Kidney glomerular epithelial cell (primary cell): ENCODE data around the gene DGKB.

Source experiments
- DNase-seq: peaks from one replicate; lab custom pipeline; 2025; lab: John Stamatoyannopoulos, UW

The DGKB gene

DNA sequence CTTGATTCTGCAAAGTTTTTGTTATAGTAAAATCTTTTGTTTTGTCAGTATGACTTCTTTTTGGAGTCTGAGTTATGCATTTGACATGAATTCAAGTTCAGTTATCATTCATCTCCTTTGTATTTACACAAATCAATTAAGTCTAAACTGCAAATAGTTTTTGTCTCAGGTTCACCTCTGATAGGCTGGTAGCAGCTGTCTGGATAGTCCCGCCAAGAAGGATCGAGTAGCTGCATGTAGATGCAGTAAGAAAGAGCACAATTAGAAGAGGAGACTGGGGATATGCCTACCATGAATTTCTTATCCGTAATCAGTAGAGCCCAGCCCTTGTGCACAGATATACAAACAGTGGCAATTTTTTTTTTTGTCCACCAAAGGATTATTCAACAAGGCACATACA lies 520.6 kb downstream of the DGKB start:
- DNase-seq = no peak

DNA sequence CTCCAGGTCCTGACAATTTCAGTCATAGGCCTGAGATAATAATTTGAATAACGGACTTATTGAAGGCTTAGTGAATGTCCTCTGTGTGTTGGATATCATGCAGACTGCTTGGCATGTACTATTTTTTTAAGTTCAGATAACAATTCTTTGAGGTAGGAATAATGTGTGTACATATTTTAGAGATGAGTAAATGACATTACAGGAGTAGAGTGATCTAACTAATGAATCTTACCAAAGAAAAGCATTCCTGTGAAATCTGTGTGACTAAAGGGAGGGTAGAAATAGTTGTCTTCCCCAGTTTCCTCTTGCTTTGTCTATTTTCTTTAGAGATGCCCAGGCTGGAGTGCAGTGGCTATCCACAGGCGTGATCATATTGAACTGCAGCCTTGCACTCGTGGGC lies 521.2 kb downstream of the DGKB start:
- DNase-seq = peak; percentile 79

DNA sequence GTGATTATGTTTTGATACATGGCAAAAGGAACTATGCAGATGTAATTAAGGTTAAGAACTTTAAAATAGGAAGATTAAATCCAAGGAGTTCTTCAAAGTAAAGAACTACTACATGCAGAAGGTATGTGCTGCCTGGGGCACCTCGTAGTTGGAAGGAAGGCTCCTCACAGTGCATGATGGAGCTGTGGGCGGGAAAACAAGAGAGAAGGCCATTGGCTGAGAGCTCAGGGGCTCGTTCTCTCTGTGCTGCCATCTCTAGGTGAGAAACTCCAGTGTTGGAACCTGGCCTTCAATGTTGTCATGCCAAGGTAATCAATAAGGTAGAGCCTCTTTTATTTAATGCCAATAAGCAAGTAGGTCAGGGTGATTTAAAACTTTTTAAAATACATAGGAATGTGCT lies 521.7 kb downstream of the DGKB start:
- DNase-seq = no peak

DNA sequence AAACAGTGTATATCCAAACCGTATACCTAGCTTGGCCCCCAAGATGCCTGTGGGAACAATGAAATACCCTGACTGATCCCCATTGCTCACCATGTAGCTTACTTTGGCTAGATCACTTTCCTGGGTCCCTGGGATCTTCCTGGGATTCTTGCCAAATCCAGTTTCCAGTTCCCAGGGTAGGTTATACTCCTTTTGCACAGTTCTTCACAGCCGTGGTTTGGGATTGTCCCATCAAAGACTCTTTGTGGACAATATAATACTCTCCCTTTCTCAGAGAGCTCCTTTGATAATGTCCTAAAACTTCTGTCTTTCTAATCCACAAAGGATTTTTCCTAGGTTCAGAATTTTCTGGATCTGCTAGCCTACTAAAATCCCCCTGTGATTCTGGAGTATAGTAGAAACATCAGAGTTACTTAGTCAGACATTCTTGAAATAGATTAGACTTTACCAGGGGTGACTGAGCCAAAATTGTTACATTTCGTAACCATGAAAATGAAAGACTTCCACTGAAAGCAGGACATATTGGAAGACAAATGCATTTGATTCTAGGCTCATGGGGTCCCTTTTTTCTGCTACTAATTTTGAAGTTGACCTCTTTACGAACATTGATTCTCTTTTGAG lies 524.8 kb downstream of the DGKB start:
- DNase-seq = peak; percentile 7

DNA sequence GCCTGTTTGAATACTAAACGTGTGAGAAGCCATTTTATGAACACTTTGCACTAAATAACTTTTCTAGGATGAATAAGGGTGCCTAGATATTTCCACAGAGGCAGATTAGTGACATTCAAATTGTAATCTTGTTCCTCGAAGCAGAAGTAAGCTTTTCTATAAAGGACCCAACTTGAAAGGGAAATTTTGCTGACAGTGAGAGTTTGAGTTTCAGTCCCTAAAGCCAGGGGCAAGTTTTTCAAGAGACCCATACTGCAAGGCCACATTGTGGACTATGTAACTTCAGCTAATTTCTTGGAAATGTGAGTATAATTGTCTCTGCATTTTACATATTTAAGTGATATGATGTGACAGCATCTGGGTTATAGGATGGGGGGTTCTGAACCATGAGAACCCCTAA lies 525.8 kb downstream of the DGKB start:
- DNase-seq = no peak

DNA sequence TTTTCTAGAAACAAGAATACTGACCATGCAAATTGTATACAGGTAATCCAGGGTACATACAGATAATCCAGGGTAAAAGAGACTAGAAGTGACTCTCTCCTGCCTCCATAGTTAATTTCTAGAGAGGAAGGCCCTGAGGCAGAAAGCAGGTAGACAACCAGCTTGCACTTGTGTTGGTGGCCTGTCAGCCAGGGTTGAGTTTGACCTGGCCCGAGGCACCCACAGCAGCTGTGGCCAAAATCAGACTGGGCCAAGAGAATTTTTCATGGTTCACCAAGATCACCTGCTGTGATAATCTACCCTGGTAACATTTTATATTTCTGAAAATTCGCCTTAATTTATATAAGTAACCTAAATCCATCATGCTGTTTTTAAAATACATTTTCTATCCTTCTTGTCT lies 526.6 kb downstream of the DGKB start:
- no peak for DNase-seq

DNA sequence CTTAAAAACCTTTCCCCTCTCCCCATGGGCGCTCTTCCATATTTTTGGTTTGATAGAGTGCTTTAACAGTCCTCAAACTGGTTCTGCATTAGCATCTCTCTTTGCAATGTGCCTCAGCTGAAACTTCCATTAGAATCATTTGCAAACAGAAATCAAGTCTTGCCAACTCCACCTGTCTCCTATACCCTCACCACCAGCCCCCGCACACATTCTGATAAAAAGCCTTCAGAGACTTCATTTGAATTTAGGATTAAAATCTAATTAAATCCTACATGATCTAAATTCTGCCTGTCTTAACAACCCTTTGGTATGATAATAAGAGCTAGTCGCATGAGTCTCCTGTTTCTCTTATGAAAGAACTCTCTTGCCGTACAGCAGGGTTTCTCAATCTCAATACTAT lies 528.2 kb downstream of the DGKB start:
- DNase-seq = no peak

DNA sequence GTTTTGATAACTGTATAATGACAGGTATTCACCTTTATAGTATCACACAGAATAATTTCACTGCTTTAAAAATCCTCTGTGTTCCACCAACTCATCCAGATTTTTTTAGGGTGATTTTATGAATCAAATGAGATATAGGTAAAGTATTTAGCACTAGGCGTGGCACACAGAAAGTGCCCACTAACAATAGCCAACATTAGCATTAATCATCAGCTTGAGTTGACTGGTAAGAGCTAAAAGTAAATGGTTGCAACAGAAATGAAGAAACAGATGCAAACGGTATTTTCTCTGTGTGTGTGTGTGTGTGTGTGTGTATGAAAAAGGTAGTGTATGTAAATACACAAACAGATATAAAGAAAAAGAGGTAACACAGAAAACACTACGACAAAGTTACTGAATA lies 534.3 kb downstream of the DGKB start:
- no peak for DNase-seq

DNA sequence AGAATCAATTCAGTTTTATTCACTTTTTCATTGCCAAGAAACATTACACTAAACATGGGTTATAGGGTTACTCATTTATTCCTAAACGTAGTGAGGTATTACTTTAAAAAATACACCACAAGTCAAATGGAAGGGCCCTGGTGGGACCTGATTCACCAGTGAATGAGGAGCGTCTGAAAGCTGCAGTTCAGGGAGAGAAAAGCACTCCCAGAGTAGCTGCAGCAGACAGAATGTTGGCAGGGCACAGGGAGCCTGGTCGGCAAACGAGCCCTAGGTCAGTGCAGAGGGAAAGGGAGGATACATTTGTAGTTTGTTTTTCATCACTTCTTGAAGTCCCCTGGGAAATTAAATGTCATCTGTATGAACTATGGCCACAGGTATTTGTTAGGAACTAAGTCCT lies 551.4 kb downstream of the DGKB start:
- no peak for DNase-seq

DNA sequence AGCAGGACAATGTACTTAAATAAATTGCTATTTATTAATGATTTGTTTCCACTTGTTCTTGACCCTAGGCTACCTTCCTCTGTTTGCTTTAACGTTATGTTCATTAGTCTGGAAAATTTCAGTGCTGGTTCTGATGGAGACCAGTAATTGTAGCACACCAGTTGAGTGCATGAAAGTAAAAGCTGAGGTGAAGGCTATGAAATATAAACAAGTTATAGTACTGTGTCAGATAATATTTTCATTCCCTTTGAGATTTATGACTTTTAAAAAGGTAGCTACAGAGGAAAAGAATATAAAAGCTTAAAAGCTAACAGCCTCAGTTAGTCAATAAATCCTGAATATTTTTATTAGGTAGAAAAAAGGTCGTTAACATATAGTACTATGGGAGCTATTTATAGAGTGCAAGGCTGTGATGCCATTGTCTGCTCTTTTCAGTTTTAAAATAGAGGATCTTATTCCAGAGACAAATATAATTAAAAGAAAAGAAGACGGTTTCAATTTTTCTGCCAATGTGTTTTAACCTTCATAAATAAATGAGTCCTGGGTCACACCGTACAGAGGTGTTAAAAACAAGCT lies 561.3 kb downstream of the DGKB start:
- no peak for DNase-seq

DNA sequence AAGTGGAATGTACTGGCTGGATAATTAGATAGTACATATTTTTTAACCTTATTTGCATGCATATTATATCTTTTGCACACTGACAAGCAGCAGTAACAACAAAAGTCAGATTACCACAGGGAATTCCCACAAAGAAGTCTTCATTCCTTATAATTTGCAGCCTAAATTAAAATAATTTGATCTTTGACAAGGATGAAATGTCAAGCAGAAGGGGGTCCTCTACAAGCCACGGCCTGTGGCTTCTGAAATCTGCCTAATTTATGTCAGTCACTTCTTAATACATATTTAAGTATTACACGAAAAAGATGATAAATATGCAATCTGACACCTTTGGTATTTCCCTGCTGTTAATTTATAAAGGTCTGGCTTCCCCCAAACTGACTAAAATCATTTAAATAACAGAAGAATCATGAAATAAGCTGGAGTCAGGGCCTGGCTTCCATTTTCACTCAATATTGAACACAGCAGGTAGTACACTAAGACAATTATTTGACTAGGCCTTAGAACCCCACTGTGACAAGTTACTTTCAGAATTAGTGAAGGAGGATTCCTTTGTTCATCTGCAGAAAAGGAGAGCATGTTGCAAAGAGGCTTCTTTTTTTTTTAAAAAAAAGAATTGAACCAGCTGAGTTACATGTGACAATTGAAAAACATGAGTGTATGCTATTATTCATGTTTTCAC lies 562.0 kb downstream of the DGKB start:
- DNase-seq = no peak

DNA sequence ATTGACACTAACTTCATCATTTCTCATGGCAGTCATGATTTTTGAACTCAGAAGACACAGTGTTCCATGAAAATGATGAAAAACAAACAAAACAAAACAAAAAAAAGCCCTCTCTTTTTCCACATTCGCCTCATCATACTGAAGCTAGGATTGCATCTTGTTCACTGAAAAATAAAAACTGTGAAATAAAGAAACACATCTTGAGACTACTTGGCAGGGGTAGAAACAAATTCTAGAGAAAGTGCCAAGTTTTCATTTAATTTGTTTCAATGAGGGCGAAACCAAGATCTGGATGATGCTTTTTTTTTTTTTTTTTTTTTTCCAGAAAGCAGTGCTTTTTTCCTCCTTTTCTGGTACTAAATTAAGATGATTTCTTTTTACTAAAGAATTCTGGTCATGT lies 562.7 kb downstream of the DGKB start:
- no peak for DNase-seq

DNA sequence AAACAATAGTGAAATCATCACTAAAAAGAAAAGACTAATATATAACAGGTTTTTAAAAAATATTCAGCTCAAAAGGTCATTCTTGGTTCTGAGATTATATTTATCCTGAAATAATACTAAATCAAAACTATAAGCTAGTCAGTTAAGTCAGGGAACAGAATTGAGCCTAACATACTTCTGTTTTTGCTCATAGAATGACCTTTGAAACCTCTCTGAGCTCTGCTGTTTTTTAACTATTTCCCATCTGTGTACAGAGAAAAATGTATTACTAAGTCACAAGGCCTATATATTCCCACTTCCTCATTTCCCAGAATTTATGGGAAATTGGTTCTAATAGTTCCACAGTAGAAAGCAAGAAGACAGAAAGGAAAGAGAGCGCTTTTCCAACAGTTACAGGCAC lies 566.3 kb downstream of the DGKB start:
- DNase-seq = no peak

DNA sequence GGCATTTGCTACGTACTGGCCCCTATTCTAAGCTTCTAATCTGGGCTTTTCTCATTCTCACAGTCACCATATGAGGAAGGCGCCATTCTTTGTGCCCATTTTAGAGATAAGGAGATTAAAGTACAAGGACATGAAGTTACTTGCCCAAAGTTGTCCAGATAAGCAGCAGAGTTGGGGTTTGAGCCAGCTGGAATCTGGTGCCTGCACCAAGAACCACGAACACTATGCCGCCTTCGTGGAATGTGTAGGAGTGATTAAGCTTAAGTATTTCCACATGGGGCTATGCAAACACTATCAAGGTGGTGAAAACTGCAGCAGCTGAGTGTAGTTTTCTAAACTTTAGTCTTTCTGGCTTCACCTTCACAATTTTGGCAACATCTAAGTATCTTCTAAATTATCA lies 570.4 kb downstream of the DGKB start:
- DNase-seq = peak; percentile 42

DNA sequence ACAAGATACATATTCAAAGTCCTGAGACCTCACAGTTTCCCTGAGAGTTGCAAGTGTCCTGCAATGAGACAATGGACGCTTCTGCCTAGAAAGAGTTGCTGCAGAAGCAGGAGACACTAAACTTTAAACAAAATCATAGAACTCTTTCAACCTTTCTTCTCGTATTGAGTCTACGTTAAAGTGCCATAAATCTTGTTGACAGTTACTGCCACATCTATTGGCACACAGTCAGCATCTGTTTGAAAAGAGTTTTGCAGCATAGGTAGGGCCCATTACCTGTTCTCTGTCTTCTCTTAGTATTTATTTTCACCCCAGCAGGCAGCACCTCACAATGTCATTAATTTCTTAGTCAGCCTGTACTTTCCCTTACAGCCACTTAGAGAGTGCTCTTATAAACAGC lies 577.8 kb downstream of the DGKB start:
- DNase-seq = no peak

DNA sequence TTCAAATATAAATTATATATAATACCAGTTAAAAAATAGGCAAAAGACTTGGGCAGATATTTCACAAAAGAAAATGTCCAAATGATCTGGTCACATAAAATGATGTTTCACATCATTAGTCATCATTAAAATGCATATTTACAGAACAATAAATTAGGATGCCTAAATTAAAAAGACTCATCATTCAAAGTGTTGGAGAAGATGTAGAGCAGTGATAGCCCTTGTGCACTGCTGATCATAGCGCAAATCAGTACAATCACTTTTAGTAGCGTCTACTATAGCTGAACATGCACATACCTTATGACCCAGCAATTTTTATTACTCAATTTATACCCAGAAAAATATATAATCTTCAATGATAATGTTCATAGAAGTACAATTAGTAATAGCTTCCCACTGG lies 579.8 kb downstream of the DGKB start:
- no peak for DNase-seq

DNA sequence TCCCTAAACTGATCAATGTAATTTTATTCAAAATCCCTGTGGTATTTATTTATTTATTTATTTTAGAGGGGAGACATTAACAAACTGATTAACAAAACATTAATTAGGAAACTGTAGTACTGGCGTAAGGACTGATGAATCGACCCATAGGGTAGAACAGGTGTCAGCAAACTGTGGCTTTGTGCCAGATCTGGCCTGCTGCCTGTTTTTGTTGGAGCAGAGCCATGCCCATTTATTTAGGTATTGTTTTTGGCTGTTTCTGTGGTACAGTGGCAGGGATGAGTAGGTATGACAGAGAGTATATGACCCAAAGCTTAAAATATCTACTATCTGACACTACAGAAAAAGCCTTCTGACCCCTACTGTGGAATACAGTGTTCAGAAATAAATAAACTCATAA lies 580.6 kb downstream of the DGKB start:
- no peak for DNase-seq

DNA sequence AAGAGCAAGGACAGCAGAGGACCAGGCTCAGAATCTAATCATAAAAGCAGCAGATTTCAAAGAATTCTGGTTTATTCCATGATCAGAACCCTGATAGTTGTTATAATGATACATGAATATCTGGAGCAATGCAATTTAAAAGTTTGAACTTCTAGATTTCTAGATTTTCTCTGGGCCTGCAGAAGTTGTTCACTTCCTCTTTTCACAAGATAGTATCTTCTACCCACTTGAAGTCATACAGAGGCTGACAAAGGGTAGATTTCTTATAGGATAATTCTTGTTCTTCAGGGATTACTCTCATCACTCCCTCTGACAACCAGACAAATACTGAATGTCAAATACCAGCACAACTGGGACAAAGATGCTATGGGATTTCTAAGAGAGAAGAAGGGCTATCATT lies 593.1 kb downstream of the DGKB start:
- no peak for DNase-seq

DNA sequence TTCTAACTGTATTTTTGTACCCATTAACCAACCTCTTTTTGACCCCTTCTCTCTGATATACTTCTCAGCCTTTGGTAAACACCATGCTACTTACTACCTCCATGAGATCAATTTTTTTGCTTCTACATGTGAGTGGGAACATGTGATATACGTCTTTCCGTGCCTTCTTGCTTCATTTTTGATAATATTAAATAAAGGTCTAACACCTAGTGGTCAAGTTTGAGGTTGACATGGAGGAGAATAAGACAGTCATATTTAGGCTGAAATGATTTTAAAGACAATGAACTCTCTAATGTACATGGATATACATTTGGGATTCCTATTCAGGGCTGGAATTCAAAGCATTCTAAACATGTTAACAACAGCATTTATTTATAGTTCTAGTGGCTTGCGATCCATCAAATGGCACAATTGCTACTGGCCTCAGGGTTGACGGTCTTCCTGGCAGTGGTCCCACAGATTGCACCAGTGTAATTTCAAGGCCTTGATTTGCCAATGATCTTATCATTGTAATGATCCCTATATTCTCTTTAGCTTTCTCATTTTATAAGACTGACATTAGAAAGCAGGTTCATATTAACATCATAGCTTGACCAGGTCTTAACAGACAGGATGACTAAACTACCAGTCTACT lies 597.2 kb downstream of the DGKB start:
- DNase-seq = no peak

DNA sequence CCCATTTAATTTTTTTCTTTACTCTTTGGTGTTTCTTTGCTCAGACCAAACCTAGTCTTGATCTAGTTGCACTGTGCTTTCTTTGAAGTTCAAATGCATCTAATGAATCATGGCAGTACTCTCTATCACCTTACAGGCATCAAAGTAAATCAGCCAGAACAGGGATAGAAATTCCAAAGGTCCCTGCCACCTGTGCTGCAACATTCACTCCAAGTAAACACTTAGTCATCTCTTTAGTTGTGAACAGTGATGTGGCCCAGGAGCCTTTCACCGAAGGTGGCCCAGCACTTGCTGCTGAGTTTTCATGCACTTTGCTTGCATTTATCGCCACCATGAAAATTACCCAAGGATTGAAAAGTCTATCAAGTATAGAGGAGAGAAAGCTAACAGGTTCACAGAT lies 599.0 kb downstream of the DGKB start:
- no peak for DNase-seq

DNA sequence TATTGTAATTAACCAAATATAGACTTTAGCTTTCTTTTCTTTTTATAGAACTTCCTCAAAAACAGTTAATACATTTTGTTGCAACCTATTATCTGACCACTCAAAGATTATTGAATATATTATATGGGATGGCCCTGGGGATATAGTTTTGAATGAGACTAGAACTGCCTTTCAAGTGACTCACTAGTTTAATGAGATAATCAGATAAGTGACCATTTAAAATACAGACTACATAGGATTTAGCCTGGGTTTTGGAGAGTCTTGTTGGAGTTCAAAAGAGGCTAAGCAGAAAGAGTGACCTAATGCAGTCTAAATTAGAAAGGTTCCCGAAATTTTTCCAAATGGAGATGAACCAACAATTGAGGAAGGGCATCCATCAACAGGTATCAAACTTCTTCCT lies 607.9 kb downstream of the DGKB start:
- DNase-seq = no peak

DNA sequence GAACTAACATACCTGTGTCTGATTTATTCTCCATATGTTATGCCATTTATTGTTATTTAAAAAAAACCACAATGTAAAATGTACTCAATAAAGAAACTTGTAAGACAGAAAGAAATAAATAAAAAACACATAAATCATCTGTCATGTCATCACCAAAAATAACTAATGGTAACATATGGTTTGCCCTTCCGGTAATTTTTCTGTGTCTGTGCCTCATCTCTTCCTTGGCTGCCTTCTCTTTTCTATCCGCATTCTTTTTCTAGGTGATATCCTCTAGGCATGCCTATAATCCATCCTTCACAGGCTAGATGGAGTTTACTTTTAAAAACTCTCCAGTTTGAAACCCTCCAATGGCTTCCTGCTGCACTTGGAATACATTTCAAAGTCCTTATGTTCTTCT lies 609.1 kb downstream of the DGKB start:
- no peak for DNase-seq

DNA sequence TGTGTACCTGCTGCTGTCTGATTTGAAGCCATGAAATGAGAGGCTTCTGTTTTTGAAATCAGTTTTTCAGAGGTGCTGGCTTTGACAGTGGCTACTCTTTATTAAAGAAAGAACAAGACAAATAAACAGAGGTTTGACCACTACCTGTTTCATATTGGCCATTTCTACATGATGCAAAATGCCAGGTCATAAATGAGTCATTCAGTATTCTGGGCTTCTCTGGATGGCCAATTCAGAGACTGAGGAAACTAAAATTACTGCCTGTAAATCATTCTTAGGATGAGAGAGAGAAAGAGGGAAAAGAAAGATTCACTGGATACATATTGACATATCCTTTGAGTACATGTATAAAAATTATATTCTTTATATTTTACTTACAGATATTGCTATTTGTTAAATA lies 609.8 kb downstream of the DGKB start:
- no peak for DNase-seq

DNA sequence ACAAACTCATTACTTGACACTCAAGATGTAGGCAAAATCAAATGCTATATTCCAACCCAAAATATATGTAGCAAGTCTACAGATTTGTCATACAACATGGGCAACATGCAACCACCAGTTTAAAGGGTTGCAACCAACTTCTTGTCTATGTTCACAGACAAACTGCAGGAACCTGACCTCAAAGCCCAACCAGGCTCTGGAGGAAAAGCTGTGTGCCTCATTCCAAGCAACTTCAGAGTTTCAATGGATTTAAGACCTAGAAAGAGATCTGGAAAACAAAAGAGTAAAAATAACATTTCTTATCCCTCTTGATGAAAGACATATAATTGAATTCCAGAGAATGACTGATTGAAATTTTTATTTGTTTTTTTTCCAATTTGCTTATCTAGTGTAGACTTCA lies 612.6 kb downstream of the DGKB start:
- no peak for DNase-seq
